K562 (cell line): ENCODE results near the gene LPIN1. TPM values are rescaled to one million over a fixed set of nuclear protein-coding genes. Genes with fewer than 3 reads are reported as not detected.
A peak's percentile ranks its signal among the peaks of the same experiment; 100 is the strongest.

Experiments
- ARHGAP35 ChIP-seq: fragments of 450-650 bp; IDR thresholded peaks from 2 replicates; pipeline ENCODE4 v1.6.1; 2018; ENCODE audit not compliant: partially characterized antibody
- FOXK2 ChIP-seq, 2 experiments: fragments of 450-650 bp; IDR thresholded peaks in 1 of 2; conservative IDR thresholded peaks in 1 of 2; 2 replicates each; pipeline ENCODE4 v1.6.1; 2016; ENCODE audit warnings: low read depth in 2 of 2, mild to moderate bottlenecking in 1 of 2
- HDGF ChIP-seq: fragments of 450-650 bp; IDR thresholded peaks from 2 replicates; pipeline ENCODE4 v1.6.1; 2016
- HMGN3 ChIP-seq: IDR thresholded peaks from 2 replicates; pipeline ENCODE4 v1.6.1; 2011; ENCODE audit warnings: borderline replicate concordance, low read depth, mild to moderate bottlenecking, mixed read lengths, low read length; ENCODE audit not compliant: insufficient read length; ENCODE audit errors: extremely low read depth
- MEF2D ChIP-seq: conservative IDR thresholded peaks from 2 replicates; pipeline ENCODE4 v1.6.1; 2016; ENCODE audit warnings: low read depth, missing genetic modification characterization, missing compliant biosample characterization
- NR2C2 ChIP-seq, 2 experiments: fragments of 200-800 bp in 1 of 2; sonication (Bioruptor generic) in 1 of 2; sonication (generic) in 1 of 2; formaldehyde crosslinking in 1 of 2; IDR thresholded peaks; 2 replicates each; pipeline versions ENCODE4 v1.6.1 to v1.8.0; 2016 to 2022; ENCODE audit warnings: mild to moderate bottlenecking in 1 of 2, missing compliant biosample characterization in 1 of 2, missing genetic modification characterization in 1 of 2, missing genetic modification reagents in 1 of 2
- NRF1 ChIP-seq, 2 experiments: fragments of 450-650 bp; IDR thresholded peaks in 1 of 2; conservative IDR thresholded peaks in 1 of 2; 2 replicates each; pipeline ENCODE4 v1.6.1; 2014; ENCODE audit warnings: mild to moderate bottlenecking in 2 of 2
- POLR2A ChIP-seq: fragments of 450-650 bp; conservative IDR thresholded peaks from 2 replicates; pipeline ENCODE4 v1.6.1; 2016
- RBBP5 ChIP-seq: fragments of 200-600 bp; sonication (generic); IDR thresholded peaks from 2 replicates; pipeline ENCODE4 v1.6.1; 2012; ENCODE audit warnings: borderline replicate concordance, mild to moderate bottlenecking, low read length, control low read depth, inconsistent platforms; ENCODE audit not compliant: insufficient read depth, poor library complexity, severe bottlenecking
- SMC3 ChIP-seq: conservative IDR thresholded peaks from 2 replicates; pipeline ENCODE4 v1.6.1; 2011; ENCODE audit warnings: low read depth, low read length, improper control_type of control experiment; ENCODE audit not compliant: insufficient read depth
- TCF7L2 ChIP-seq: fragments of 150-350 bp; IDR thresholded peaks from 2 replicates; pipeline ENCODE4 v1.6.1; 2016; ENCODE audit warnings: low read depth, mild to moderate bottlenecking, low read length, moderate library complexity
- TFAM ChIP-seq: fragments of 250-450 bp; sonication (Bioruptor Pico); conservative IDR thresholded peaks from 2 replicates; pipeline ENCODE4 v1.5.0; 2021; ENCODE audit warnings: mild to moderate bottlenecking, moderate library complexity
- ZNF140 ChIP-seq: fragments of 250-450 bp; sonication (Bioruptor Pico); IDR thresholded peaks from 2 replicates; pipeline ENCODE4 v1.8.0; 2021; ENCODE audit warnings: moderate library complexity, mild to moderate bottlenecking, inconsistent platforms
- ZNF174 ChIP-seq: fragments of 250-450 bp; sonication (Bioruptor Pico); IDR thresholded peaks from 2 replicates; pipeline ENCODE4 v1.4.0; 2020; ENCODE audit warnings: mild to moderate bottlenecking
- ZNF444 ChIP-seq: fragments of 250-450 bp; sonication (Bioruptor Pico); IDR thresholded peaks from 2 replicates; pipeline ENCODE4 v1.4.0; 2020; ENCODE audit warnings: mild to moderate bottlenecking, moderate library complexity
- polyA plus RNA-seq, 8 experiments: library from polyadenylated mRNA; depleted of rRNA in 4 of 8; stranded (reverse) in 5 of 8; unstranded in 3 of 8; fragments of >200 nt; fragmentation: Nextera tagmentation in 2 of 8; fragmentation: Illumina TruSeq in 1 of 8; extraction: Ambion mirVana in 2 of 8; extraction: Trizol in 1 of 8; gene quantifications; 2 replicates each; pipeline versions ENCODE4 v1.2.1 to v1.2.3, GENCODE V29; 2011 to 2014; ENCODE audit warnings: inconsistent platforms in 1 of 8, missing spikeins in 1 of 8
- total RNA-seq, 7 experiments: library from RNA; depleted of rRNA in 6 of 7; stranded (reverse); fragments of >200 nt in 6 of 7; fragmentation: Illumina TruSeq in 2 of 7; extraction: Trizol in 2 of 7; gene quantifications; 2 replicates each; pipeline versions ENCODE4 v1.2.1 to v1.2.3, GENCODE V29; 2011 to 2021; ENCODE audit warnings: low replicate concordance in 1 of 7
- TF ChIP-seq, protein P1 (sequence below): fragments of 450-650 bp; IDR thresholded peaks from 2 replicates; pipeline ENCODE4 v1.6.1; 2018; ENCODE audit not compliant: partially characterized antibody
- TF ChIP-seq, protein P2 (sequence below): sonication (generic); formaldehyde crosslinking; IDR thresholded peaks from 2 replicates; pipeline ENCODE4 v1.8.0; 2023; ENCODE audit warnings: mild to moderate bottlenecking, missing genetic modification reagents
- TF ChIP-seq, protein P3 (sequence below): fragments of 250-450 bp; sonication (Bioruptor Pico); IDR thresholded peaks from 2 replicates; pipeline ENCODE4 v1.4.0; 2020; ENCODE audit warnings: mild to moderate bottlenecking, moderate library complexity

Gene LPIN1
- total and polyA plus RNA-seq, 9 of the 15 experiments (the other 6 are each of a cell fraction or from before 2014, with no cell fraction given), result 9.2 to 84.0 (median 27.8) TPM

GRCh38 chr2:11863513-11864328 is 117.3 kb downstream of the LPIN1 start (continued):
- TF ChIP-seq, protein P1, sequence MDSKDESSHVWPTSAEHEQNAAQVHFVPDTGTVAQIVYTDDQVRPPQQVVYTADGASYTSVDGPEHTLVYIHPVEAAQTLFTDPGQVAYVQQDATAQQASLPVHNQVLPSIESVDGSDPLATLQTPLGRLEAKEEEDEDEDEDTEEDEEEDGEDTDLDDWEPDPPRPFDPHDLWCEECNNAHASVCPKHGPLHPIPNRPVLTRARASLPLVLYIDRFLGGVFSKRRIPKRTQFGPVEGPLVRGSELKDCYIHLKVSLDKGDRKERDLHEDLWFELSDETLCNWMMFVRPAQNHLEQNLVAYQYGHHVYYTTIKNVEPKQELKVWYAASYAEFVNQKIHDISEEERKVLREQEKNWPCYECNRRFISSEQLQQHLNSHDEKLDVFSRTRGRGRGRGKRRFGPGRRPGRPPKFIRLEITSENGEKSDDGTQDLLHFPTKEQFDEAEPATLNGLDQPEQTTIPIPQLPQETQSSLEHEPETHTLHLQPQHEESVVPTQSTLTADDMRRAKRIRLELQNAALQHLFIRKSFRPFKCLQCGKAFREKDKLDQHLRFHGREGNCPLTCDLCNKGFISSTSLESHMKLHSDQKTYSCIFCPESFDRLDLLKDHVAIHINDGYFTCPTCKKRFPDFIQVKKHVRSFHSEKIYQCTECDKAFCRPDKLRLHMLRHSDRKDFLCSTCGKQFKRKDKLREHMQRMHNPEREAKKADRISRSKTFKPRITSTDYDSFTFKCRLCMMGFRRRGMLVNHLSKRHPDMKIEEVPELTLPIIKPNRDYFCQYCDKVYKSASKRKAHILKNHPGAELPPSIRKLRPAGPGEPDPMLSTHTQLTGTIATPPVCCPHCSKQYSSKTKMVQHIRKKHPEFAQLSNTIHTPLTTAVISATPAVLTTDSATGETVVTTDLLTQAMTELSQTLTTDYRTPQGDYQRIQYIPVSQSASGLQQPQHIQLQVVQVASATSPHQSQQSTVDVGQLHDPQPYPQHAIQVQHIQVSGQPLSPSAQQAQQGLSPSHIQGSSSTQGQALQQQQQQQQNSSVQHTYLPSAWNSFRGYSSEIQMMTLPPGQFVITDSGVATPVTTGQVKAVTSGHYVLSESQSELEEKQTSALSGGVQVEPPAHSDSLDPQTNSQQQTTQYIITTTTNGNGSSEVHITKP, result no peak
- no peak for TF ChIP-seq HMGN3
- no peak for TF ChIP-seq ZNF140 (CRISPR knock-in tag)
- TF ChIP-seq ZNF174 (CRISPR knock-in tag), result no peak
- TF ChIP-seq RBBP5, result no peak
- TF ChIP-seq, protein P2, sequence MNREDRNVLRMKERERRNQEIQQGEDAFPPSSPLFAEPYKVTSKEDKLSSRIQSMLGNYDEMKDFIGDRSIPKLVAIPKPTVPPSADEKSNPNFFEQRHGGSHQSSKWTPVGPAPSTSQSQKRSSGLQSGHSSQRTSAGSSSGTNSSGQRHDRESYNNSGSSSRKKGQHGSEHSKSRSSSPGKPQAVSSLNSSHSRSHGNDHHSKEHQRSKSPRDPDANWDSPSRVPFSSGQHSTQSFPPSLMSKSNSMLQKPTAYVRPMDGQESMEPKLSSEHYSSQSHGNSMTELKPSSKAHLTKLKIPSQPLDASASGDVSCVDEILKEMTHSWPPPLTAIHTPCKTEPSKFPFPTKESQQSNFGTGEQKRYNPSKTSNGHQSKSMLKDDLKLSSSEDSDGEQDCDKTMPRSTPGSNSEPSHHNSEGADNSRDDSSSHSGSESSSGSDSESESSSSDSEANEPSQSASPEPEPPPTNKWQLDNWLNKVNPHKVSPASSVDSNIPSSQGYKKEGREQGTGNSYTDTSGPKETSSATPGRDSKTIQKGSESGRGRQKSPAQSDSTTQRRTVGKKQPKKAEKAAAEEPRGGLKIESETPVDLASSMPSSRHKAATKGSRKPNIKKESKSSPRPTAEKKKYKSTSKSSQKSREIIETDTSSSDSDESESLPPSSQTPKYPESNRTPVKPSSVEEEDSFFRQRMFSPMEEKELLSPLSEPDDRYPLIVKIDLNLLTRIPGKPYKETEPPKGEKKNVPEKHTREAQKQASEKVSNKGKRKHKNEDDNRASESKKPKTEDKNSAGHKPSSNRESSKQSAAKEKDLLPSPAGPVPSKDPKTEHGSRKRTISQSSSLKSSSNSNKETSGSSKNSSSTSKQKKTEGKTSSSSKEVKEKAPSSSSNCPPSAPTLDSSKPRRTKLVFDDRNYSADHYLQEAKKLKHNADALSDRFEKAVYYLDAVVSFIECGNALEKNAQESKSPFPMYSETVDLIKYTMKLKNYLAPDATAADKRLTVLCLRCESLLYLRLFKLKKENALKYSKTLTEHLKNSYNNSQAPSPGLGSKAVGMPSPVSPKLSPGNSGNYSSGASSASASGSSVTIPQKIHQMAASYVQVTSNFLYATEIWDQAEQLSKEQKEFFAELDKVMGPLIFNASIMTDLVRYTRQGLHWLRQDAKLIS (CRISPR knock-in tag), result 0 out of 2 replicates have a peak, but pooled peaks have one; percentile 72
- TF ChIP-seq TCF7L2, result no peak
- no peak for TF ChIP-seq NR2C2 (CRISPR knock-in tag; IDR thresholded peaks at IDR 0.05)
- peak; percentile 64; the same call in 1 of the 2 replicates for TF ChIP-seq NR2C2 (tag; IDR thresholded peaks at IDR 0.05)
- TF ChIP-seq ZNF444 (CRISPR knock-in tag), result no peak
- TF ChIP-seq ARHGAP35, result no peak
- peak; percentile 19 to 31; a peak in 1 of 4 replicates for TF ChIP-seq FOXK2 (conservative IDR thresholded peaks at IDR 0.05 in 1 of 2, IDR thresholded peaks at IDR 0.05 in 1 of 2; ENCODE audit: low read depth in 2 of 2)
- no peak for TF ChIP-seq NRF1 (conservative IDR thresholded peaks at IDR 0.05 in 1 of 2, IDR thresholded peaks at IDR 0.05 in 1 of 2)
- TF ChIP-seq HDGF, result no peak
- TF ChIP-seq POLR2A, result no peak
- TF ChIP-seq TFAM (CRISPR knock-in tag), result no peak
- TF ChIP-seq SMC3, result peak; percentile 90
- TF ChIP-seq, protein P3, sequence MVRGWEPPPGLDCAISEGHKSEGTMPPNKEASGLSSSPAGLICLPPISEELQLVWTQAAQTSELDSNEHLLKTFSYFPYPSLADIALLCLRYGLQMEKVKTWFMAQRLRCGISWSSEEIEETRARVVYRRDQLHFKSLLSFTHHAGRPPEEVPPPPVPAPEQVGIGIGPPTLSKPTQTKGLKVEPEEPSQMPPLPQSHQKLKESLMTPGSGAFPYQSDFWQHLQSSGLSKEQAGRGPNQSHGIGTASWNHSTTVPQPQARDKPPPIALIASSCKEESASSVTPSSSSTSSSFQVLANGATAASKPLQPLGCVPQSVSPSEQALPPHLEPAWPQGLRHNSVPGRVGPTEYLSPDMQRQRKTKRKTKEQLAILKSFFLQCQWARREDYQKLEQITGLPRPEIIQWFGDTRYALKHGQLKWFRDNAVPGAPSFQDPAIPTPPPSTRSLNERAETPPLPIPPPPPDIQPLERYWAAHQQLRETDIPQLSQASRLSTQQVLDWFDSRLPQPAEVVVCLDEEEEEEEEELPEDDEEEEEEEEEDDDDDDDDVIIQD (CRISPR knock-in tag), result no peak
- no peak for TF ChIP-seq MEF2D (tag)
